ENCODE results near the gene TMEM41A. TPM values are rescaled to one million over a fixed set of nuclear protein-coding genes. Genes with fewer than 3 reads are reported as not detected.

Gene TMEM41A
- total RNA-seq, 1 donor, result 10.5 TPM

DNA sequence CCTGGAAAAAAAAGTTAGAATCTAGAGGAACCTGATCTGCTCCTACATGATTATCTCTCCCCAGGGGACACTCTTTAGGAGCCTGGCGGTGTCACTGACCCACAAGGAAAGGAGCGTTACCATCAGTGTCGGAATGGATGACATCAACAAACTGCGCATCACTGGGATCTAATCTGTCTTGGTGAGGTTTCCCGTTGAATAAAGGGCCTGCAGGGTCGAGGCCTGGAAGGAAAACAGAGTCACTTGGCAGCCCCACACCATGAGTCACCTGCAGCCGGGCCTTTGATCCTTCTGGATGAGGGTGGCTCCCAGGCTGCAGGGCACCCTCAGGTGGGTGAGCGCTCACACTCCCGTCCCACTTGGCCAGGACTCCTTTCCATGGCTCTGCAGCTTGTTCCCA, 28.5 kb upstream of the TMEM41A start:
- no peaks in the 10 kb centered on the region for H3K9me3 ChIP-seq (ENCODE audit: low read depth, low read length)
- DNase-seq (ENCODE audit: insufficient read length, low spot score, missing footprints), result peak; percentile 21
- H3K27ac ChIP-seq (ENCODE audit: low read depth, low read length), result no peak overlapping the region
- no peaks in the 10 kb centered on the region for H3K79me2 ChIP-seq (ENCODE audit: insufficient read depth, low read length)
- TF ChIP-seq CTCF (IDR thresholded peaks at IDR 0.05; ENCODE audit: extremely low read depth, low read depth, low read length), result no peak
- no peak overlapping the region for H2AFZ ChIP-seq (ENCODE audit: low read length)
- H3K4me2 ChIP-seq (ENCODE audit: insufficient read depth, low read length), result no peak overlapping the region
- no peaks in the 10 kb centered on the region for H3K36me3 ChIP-seq (ENCODE audit: insufficient read depth, low read length)
- no peak overlapping the region for H3K4me3 ChIP-seq (ENCODE audit: insufficient read depth, low read length)
- H3K4me1 ChIP-seq (ENCODE audit: insufficient read depth, low read length), result no peaks in the 10 kb centered on the region
- no peaks in the 10 kb centered on the region for H4K20me1 ChIP-seq (ENCODE audit: insufficient read depth, low read length)
- no peaks in the 10 kb centered on the region for H3K27me3 ChIP-seq (ENCODE audit: insufficient read depth, low read length)

DNA sequence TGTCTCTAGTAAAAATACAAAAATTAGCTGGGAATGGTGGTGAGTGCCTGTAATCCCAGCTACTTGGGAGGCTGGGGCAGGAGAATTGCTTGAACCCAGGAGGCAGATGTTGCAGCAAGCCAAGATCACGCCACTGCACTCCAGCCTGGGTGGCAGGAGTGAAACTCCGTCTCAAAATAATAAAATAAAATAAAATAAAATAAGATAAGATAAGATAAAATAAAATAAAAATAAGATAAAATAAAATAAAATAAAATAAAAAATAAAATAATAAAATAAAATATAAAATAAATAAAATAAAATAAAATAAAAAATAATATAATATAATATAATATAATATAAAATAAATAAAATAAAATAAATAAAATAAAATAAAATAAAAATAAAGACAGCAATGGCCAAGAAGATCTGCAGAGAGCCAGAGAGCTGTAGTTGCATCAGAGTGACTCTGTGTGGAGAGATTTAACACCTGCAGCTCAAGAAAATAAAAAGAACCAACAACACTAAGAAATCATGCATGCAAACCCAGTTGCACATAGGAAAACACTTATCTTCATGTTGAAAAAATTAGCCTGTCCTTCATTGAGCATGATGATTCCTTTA, 27.6 kb upstream of the TMEM41A start:
- H3K36me3 ChIP-seq (ENCODE audit: insufficient read depth, low read length), result no peaks in the 10 kb centered on the region
- no peak for DNase-seq (ENCODE audit: insufficient read length, low spot score, missing footprints)
- no peak overlapping the region for H3K4me3 ChIP-seq (ENCODE audit: insufficient read depth, low read length)
- H2AFZ ChIP-seq (ENCODE audit: low read length), result no peak overlapping the region
- no peak for TF ChIP-seq CTCF (IDR thresholded peaks at IDR 0.05; ENCODE audit: extremely low read depth, low read depth, low read length)
- H3K9me3 ChIP-seq (ENCODE audit: low read depth, low read length), result no peaks in the 10 kb centered on the region
- no peaks in the 10 kb centered on the region for H3K4me1 ChIP-seq (ENCODE audit: insufficient read depth, low read length)
- no peaks in the 10 kb centered on the region for H3K79me2 ChIP-seq (ENCODE audit: insufficient read depth, low read length)
- peaks cover 4% of the 10 kb centered on the region for H3K27me3 ChIP-seq (ENCODE audit: insufficient read depth, low read length)
- no peaks in the 10 kb centered on the region for H4K20me1 ChIP-seq (ENCODE audit: insufficient read depth, low read length)
- no peak overlapping the region for H3K27ac ChIP-seq (ENCODE audit: low read depth, low read length)
- H3K4me2 ChIP-seq (ENCODE audit: insufficient read depth, low read length), result no peak overlapping the region

GRCh38 chr3:185521349-185522138, 22.7 kb upstream of the TMEM41A start:
- Histone ChIP-seq H3K9me3 (ENCODE audit: low read depth, low read length) (no peaks in the 10 kb centered on the region), H3K79me2 (ENCODE audit: insufficient read depth, low read length) (no peaks in the 10 kb centered on the region), H3K36me3 (ENCODE audit: insufficient read depth, low read length) (no peaks in the 10 kb centered on the region), H3K4me1 (ENCODE audit: insufficient read depth, low read length) (no peaks in the 10 kb centered on the region), H3K4me3 (ENCODE audit: insufficient read depth, low read length) (no peak overlapping the region), H3K4me2 (ENCODE audit: insufficient read depth, low read length) (no peak overlapping the region), H3K27ac (ENCODE audit: low read depth, low read length) (no peak overlapping the region), H2AFZ (ENCODE audit: low read length) (no peak overlapping the region), H3K27me3 (ENCODE audit: insufficient read depth, low read length) (peaks cover 4% of the 10 kb centered on the region), H4K20me1 (ENCODE audit: insufficient read depth, low read length) (no peaks in the 10 kb centered on the region)
- DNase-seq (ENCODE audit: insufficient read length, low spot score, missing footprints), result no peak
- TF ChIP-seq CTCF (IDR thresholded peaks at IDR 0.05; ENCODE audit: extremely low read depth, low read depth, low read length), result no peak

GRCh38 chr3:185519021-185519420, 20.2 kb upstream of the TMEM41A start:
- H3K36me3 ChIP-seq (ENCODE audit: insufficient read depth, low read length), result no peaks in the 10 kb centered on the region
- H2AFZ ChIP-seq (ENCODE audit: low read length), result no peak overlapping the region
- TF ChIP-seq CTCF (IDR thresholded peaks at IDR 0.05; ENCODE audit: extremely low read depth, low read depth, low read length), result no peak
- H3K4me1 ChIP-seq (ENCODE audit: insufficient read depth, low read length), result no peaks in the 10 kb centered on the region
- H3K9me3 ChIP-seq (ENCODE audit: low read depth, low read length), result no peaks in the 10 kb centered on the region
- peak; percentile 63 for DNase-seq (ENCODE audit: insufficient read length, low spot score, missing footprints)
- no peak overlapping the region for H3K27ac ChIP-seq (ENCODE audit: low read depth, low read length)
- peaks cover 4% of the 10 kb centered on the region for H3K27me3 ChIP-seq (ENCODE audit: insufficient read depth, low read length)
- no peak overlapping the region for H3K4me2 ChIP-seq (ENCODE audit: insufficient read depth, low read length)
- no peaks in the 10 kb centered on the region for H3K79me2 ChIP-seq (ENCODE audit: insufficient read depth, low read length)
- H4K20me1 ChIP-seq (ENCODE audit: insufficient read depth, low read length), result no peaks in the 10 kb centered on the region
- no peak overlapping the region for H3K4me3 ChIP-seq (ENCODE audit: insufficient read depth, low read length)
